KMS-11 (cell line): ENCODE results near the gene RGS5.

Experiments used
- H2AFZ ChIP-seq: fragments of 200-600 bp; sonication (generic); 2 replicates; pipeline ENCODE4 v1.6.1; 2016; ENCODE audit warnings: antibody characterized with exemption, mixed run types, low read depth
- H3K27ac ChIP-seq: fragments of 200-600 bp; sonication (generic); 2 replicates; pipeline ENCODE4 v1.6.1; 2016; ENCODE audit warnings: mild to moderate bottlenecking, mixed run types
- H3K27me3 ChIP-seq: fragments of 200-600 bp; sonication (generic); 2 replicates; pipeline ENCODE4 v1.6.1; 2017; ENCODE audit warnings: mild to moderate bottlenecking, low read depth, mixed run types, moderate library complexity; ENCODE audit not compliant: insufficient read depth
- H3K36me3 ChIP-seq: fragments of 200-600 bp; sonication (generic); 2 replicates; pipeline ENCODE4 v1.6.1; 2017; ENCODE audit warnings: mild to moderate bottlenecking, mixed run types; ENCODE audit not compliant: insufficient read depth
- H3K4me1 ChIP-seq: fragments of 200-600 bp; sonication (generic); 2 replicates; pipeline ENCODE4 v1.6.1; 2016; ENCODE audit warnings: mild to moderate bottlenecking, low read depth, mixed run types; ENCODE audit not compliant: poor library complexity, severe bottlenecking
- H3K4me2 ChIP-seq: fragments of 200-600 bp; sonication (generic); 2 replicates; pipeline ENCODE4 v1.7.0; 2016; ENCODE audit warnings: mild to moderate bottlenecking, mixed run types
- H3K4me3 ChIP-seq: fragments of 200-600 bp; sonication (generic); IDR thresholded peaks from 2 replicates; pipeline ENCODE4 v1.6.1; 2017; ENCODE audit warnings: low read depth, low read length, mixed read lengths; ENCODE audit not compliant: insufficient read depth
- H3K79me2 ChIP-seq: fragments of 200-600 bp; sonication (generic); 2 replicates; pipeline ENCODE4 v1.6.1; 2016; ENCODE audit warnings: low read depth, mixed run types; ENCODE audit not compliant: insufficient read depth
- H3K9ac ChIP-seq: fragments of 200-600 bp; sonication (generic); 2 replicates; pipeline ENCODE4 v1.6.1; 2016; ENCODE audit warnings: mild to moderate bottlenecking, mixed run types
- H4K20me1 ChIP-seq: fragments of 200-600 bp; sonication (generic); 2 replicates; pipeline ENCODE4 v1.6.1; 2016; ENCODE audit warnings: mild to moderate bottlenecking, mixed run types; ENCODE audit not compliant: insufficient read depth
- CTCF ChIP-seq: fragments of 200-600 bp; sonication (generic); conservative IDR thresholded peaks from 2 replicates; pipeline ENCODE4 v1.6.1; 2017; ENCODE audit warnings: low read depth, mild to moderate bottlenecking, antibody characterized with exemption, low read length, moderate library complexity, mixed read lengths

Gene RGS5

GRCh38 chr1:163195728-163196448 is 6.8 kb downstream of the RGS5 start:
- TF ChIP-seq CTCF = no peak
- Histone ChIP-seq H3K4me1 (no peaks in the 10 kb centered on the region), H3K27ac (no peak overlapping the region), H3K79me2 (no peaks in the 10 kb centered on the region), H3K27me3 (no peaks in the 10 kb centered on the region), H4K20me1 (no peaks in the 10 kb centered on the region), H3K4me2 (no peak overlapping the region), H3K36me3 (no peaks in the 10 kb centered on the region), H2AFZ (no peak overlapping the region), H3K4me3 (no peak overlapping the region), H3K9ac (no peak overlapping the region)

GRCh38 chr1:163191301-163191700 is 11.4 kb downstream of the RGS5 start:
- Histone ChIP-seq H3K4me3 (no peak overlapping the region), H3K9ac (no peak overlapping the region), H3K27me3 (no peaks in the 10 kb centered on the region), H3K79me2 (no peaks in the 10 kb centered on the region), H3K36me3 (no peaks in the 10 kb centered on the region), H3K4me2 (no peak overlapping the region), H3K4me1 (no peaks in the 10 kb centered on the region), H2AFZ (no peak overlapping the region), H4K20me1 (no peaks in the 10 kb centered on the region), H3K27ac (no peak overlapping the region)
- no peak for TF ChIP-seq CTCF

- no peaks in the 10 kb centered on the region for H3K27me3 ChIP-seq
- H4K20me1 ChIP-seq = no peaks in the 10 kb centered on the region
- H3K79me2 ChIP-seq = no peaks in the 10 kb centered on the region
- no peak overlapping the region for H3K27ac ChIP-seq
- H3K4me3 ChIP-seq = no peak overlapping the region
- no peaks in the 10 kb centered on the region for H3K4me1 ChIP-seq
- no peaks in the 10 kb centered on the region for H3K36me3 ChIP-seq
- no peak for TF ChIP-seq CTCF
- no peak overlapping the region for H3K9ac ChIP-seq
- no peak overlapping the region for H2AFZ ChIP-seq
- H3K4me2 ChIP-seq = no peak overlapping the region
Observed at GRCh38 chr1:163188947-163189346, 13.8 kb downstream of the RGS5 start.

- TF ChIP-seq CTCF = no peak
- Histone ChIP-seq H3K27ac (no peak overlapping the region), H4K20me1 (no peaks in the 10 kb centered on the region), H3K4me2 (no peak overlapping the region), H3K36me3 (no peaks in the 10 kb centered on the region), H3K79me2 (no peaks in the 10 kb centered on the region), H3K4me1 (no peaks in the 10 kb centered on the region), H2AFZ (no peak overlapping the region), H3K4me3 (no peak overlapping the region), H3K9ac (no peak overlapping the region), H3K27me3 (no peaks in the 10 kb centered on the region)
Observed at GRCh38 chr1:163187849-163188248, 14.9 kb downstream of the RGS5 start.
